AG04450 (cell line): ENCODE measurements around the gene EMX2. TPM values are rescaled to one million over a fixed set of nuclear protein-coding genes. Genes with fewer than 3 reads are reported as not detected.

Source experiments
- CTCF ChIA-PET: fragments of 300-600, 350-600 bp; formaldehyde crosslinking; extraction: SDS; loops from one replicate; lab custom pipeline; 2022; ENCODE audit warnings: antibody characterized with exemption, inconsistent platforms; lab: Charles Lee
- POLR2A ChIA-PET: fragments of 350-600 bp; formaldehyde crosslinking; extraction: SDS; loops from one replicate; lab custom pipeline; 2021; ENCODE audit warnings: antibody characterized with exemption, inconsistent platforms; lab: Yijun Ruan, JAX
- DNase-seq: peaks from one replicate; pipeline ENCODE4 v3.0.0-alpha.2; 2011; ENCODE audit warnings: low read depth, low spot score
- H3K27ac ChIP-seq: one replicate; pipeline ENCODE4 v1.5.1; 2012; ENCODE audit warnings: low read depth, low read length, control low read depth
- H3K27me3 ChIP-seq: one replicate; pipeline ENCODE4 v1.6.0; 2012; ENCODE audit warnings: low read length; ENCODE audit not compliant: control insufficient read depth, insufficient read depth
- H3K4me3 ChIP-seq: 2 replicates; pipeline ENCODE4 v1.5.1; 2011; ENCODE audit warnings: mild to moderate bottlenecking, low read depth, low read length, control low read depth
- H3K9me3 ChIP-seq: 2 replicates; pipeline ENCODE4 v1.5.1; 2012; ENCODE audit warnings: low read length; ENCODE audit not compliant: control insufficient read depth, insufficient read depth
- polyA minus RNA-seq: library from RNA; depleted of rRNA, polyadenylated mRNA; stranded (reverse); fragments of >200 nt; gene quantifications from 2 replicates; pipeline ENCODE4 v1.2.3, GENCODE V29; 2011; rRNA and poly(A)+ RNA removed
- polyA plus RNA-seq: library from polyadenylated mRNA; depleted of rRNA; stranded (reverse); fragments of >200 nt; gene quantifications from 2 replicates; pipeline ENCODE4 v1.2.3, GENCODE V29; 2011; rRNA removed
- TF ChIP-seq, protein P1 (sequence below): IDR thresholded peaks from 2 replicates; pipeline ENCODE4 v1.5.1; 2011; ENCODE audit warnings: low read depth, low read length, control low read depth, inconsistent platforms

The EMX2 gene
- polyA plus RNA-seq (not detected in 2 replicates), polyA minus RNA-seq (not detected in 2 replicates)

DNA sequence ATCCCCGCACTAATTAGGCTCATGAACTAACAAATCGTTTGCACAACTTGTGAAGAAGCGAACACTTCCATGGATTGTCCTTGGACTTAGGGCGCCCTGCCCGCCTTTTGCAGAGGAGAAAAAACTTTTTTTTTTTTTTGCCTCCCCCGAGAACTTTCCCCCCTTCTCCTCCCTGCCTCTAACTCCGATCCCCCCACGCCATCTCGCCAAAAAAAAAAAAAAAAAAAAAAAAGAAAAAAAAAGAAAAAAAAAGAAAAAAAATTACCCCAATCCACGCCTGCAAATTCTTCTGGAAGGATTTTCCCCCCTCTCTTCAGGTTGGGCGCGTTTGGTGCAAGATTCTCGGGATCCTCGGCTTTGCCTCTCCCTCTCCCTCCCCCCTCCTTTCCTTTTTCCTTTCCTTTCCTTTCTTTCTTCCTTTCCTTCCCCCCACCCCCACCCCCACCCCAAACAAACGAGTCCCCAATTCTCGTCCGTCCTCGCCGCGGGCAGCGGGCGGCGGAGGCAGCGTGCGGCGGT is at the start of gene EMX2:
Gene EMX2, plus strand, starts transcription at position 41 of the 519 bp plus-strand sequence. CDS start 522 bp downstream, outside the sequence.
- DNase-seq, result no peak
- CTCF ChIA-PET, result interaction anchor here (0.6 to 0.7 kb wide), 2 partner anchors 586 to 763 kb away, joined by 3 to 5 read pairs; no protein-coding TSS in a partner anchor

DNA sequence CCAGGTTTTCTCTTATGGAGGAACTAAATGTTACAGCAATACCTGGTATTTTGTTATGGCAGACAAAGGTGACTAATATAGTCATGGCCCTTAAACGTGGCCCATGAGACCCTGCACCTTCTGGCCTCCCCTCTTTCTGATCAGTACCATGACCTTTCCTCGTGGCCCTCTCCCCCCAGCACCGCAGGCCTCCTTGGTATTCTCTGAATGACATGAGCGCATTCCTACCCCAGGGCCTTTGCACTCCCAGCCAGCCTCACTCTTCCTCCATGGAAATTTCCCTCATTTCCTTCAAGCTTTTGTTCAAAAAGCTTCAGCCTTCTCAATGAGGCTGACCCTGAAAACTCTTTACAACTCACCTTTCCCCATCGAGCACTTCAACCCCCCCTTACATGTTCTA is 46.5 kb upstream of the EMX2 start:
- TF ChIP-seq, protein P1, sequence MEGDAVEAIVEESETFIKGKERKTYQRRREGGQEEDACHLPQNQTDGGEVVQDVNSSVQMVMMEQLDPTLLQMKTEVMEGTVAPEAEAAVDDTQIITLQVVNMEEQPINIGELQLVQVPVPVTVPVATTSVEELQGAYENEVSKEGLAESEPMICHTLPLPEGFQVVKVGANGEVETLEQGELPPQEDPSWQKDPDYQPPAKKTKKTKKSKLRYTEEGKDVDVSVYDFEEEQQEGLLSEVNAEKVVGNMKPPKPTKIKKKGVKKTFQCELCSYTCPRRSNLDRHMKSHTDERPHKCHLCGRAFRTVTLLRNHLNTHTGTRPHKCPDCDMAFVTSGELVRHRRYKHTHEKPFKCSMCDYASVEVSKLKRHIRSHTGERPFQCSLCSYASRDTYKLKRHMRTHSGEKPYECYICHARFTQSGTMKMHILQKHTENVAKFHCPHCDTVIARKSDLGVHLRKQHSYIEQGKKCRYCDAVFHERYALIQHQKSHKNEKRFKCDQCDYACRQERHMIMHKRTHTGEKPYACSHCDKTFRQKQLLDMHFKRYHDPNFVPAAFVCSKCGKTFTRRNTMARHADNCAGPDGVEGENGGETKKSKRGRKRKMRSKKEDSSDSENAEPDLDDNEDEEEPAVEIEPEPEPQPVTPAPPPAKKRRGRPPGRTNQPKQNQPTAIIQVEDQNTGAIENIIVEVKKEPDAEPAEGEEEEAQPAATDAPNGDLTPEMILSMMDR, result no peak
- DNase-seq, result no peak
- Histone ChIP-seq H3K4me3 (no peak overlapping the region), H3K9me3 (no peaks in the 10 kb centered on the region), H3K27ac (no peak overlapping the region), H3K27me3 (no peaks in the 10 kb centered on the region)
- ChIA-PET CTCF (interaction anchor here (0.6 to 5.5 kb wide), 40 partner anchors 9 to 1068 kb away, joined by 3 to 150 read pairs (median 5); no protein-coding TSS in a partner anchor), POLR2A (no interaction called here)

More for the DNA sequence above, at the start of gene EMX2:
- POLR2A ChIA-PET, result no interaction called here
- Histone ChIP-seq H3K27ac (no peak within 1 kb of the TSS), H3K4me3 (no peak within 1 kb of the TSS), H3K27me3 (peaks cover 96% of the 10 kb centered on the region), H3K9me3 (peaks cover 9% of the 10 kb centered on the region; the same call in 1 of the 2 replicates)
- TF ChIP-seq, protein P1, result no peak

GRCh38 chr10:117496616-117497028 is 45.9 kb upstream of the EMX2 start:
- Histone ChIP-seq H3K4me3 (no peak overlapping the region), H3K27ac (no peak overlapping the region), H3K27me3 (no peaks in the 10 kb centered on the region), H3K9me3 (no peaks in the 10 kb centered on the region)
- POLR2A ChIA-PET, result no interaction called here
- CTCF ChIA-PET, result interaction anchor here (0.6 to 5.5 kb wide), 66 partner anchors 8 to 1164 kb away, joined by 3 to 150 read pairs (median 4); no protein-coding TSS in a partner anchor
- TF ChIP-seq, protein P1, result peak; percentile 96
- DNase-seq, result peak; percentile 38

DNA sequence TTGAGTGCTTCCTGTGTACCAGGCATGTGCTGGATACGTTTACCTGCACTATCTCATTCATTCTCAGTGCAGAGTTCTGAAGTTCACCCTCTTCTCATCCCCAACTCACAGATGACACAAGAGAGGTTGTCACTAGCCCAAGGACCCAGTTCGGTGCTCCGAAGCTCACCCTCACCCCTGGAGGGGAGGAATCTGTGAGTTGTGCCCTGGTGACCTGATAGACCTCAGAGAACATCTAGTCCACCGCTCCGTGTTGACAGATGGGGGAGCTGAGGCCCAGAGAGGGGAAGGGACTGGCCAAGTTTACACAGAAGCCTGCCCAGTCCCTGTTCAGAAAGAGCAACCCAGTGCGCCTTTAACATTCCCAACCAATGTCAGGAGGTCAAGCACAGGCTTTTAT is 44.8 kb upstream of the EMX2 start:
- ChIA-PET CTCF (interaction anchor here (0.6 to 5.5 kb wide), 11 partner anchors 31 to 981 kb away, joined by 3 to 150 read pairs (median 6); no protein-coding TSS in a partner anchor), POLR2A (no interaction called here)
- TF ChIP-seq, protein P1, result no peak
- no peaks in the 10 kb centered on the region for H3K9me3 ChIP-seq
- no peak overlapping the region for H3K4me3 ChIP-seq
- no peak overlapping the region for H3K27ac ChIP-seq
- no peak for DNase-seq
- H3K27me3 ChIP-seq, result no peaks in the 10 kb centered on the region
